H1 (cell line): ENCODE measurements around the gene UBE2O. TPM values are rescaled to one million over a fixed set of nuclear protein-coding genes. Genes with fewer than 3 reads are reported as not detected.

ENCODE experiments used
- CTCF ChIA-PET: fragments of 300-600 bp; sonication (Branson Sonifier 250); formaldehyde crosslinking; loops from one replicate; lab custom pipeline; 2021; ENCODE audit not compliant: partially characterized antibody; lab: Charles Lee
- POLR2A ChIA-PET: fragments of 300-600 bp; sonication (Branson Sonifier 250); formaldehyde crosslinking; loops from one replicate; lab custom pipeline; 2021; ENCODE audit warnings: inconsistent platforms; ENCODE audit not compliant: partially characterized antibody; lab: Charles Lee
- DNase-seq, 2 experiments: peaks; one replicate each; pipeline versions ENCODE4 v3.0.0 to v3.0.0-alpha.2; 2010 to 2022; ENCODE audit warnings: low spot score in 2 of 2, low read depth in 1 of 2, mixed read lengths in 1 of 2
- FAIRE-seq: peaks from 2 replicates; lab custom pipeline; 2011; peaks lifted over from hg19 to GRCh38; lab: Jason Lieb, UNC
- H2AFZ ChIP-seq: 2 replicates; pipeline ENCODE4 v1.8.1; 2012; ENCODE audit warnings: low read length, inconsistent platforms
- H2AK5ac ChIP-seq: 2 replicates; pipeline ENCODE4 v1.6.1; 2013; ENCODE audit warnings: low read depth, low read length
- H2BK120ac ChIP-seq: replicated peaks from 2 replicates; pipeline ENCODE3; 2013; ENCODE audit warnings: low read depth, low read length, inconsistent platforms
- H2BK12ac ChIP-seq: 2 replicates; pipeline ENCODE4 v1.6.1; 2013; ENCODE audit warnings: low read depth, low read length
- H2BK15ac ChIP-seq: 2 replicates; pipeline ENCODE4 v1.6.1; 2013; ENCODE audit warnings: low read length
- H2BK20ac ChIP-seq: 2 replicates; pipeline ENCODE4 v1.6.1; 2013; ENCODE audit warnings: low read length
- H2BK5ac ChIP-seq: 2 replicates; pipeline ENCODE4 v1.6.1; 2013; ENCODE audit warnings: low read depth, low read length
- H3K14ac ChIP-seq: 2 replicates; pipeline ENCODE4 v1.6.1; 2013; ENCODE audit warnings: inconsistent platforms; ENCODE audit not compliant: insufficient read length
- H3K18ac ChIP-seq: 2 replicates; pipeline ENCODE4 v1.6.1; 2013; ENCODE audit warnings: low read length; ENCODE audit errors: extremely low read depth
- H3K23ac ChIP-seq: 2 replicates; pipeline ENCODE4 v1.6.1; 2013; ENCODE audit warnings: inconsistent platforms; ENCODE audit not compliant: insufficient read length
- H3K23me2 ChIP-seq: 2 replicates; pipeline ENCODE4 v1.6.1; 2013; ENCODE audit warnings: low read depth, low read length
- H3K27ac ChIP-seq: 2 replicates; pipeline ENCODE4 v1.6.1; 2011; ENCODE audit warnings: low read depth, low read length, inconsistent platforms
- H3K27me3 ChIP-seq, 4 experiments: replicated peaks in 1 of 4; 1 replicate in 1 of 4; 2 replicates in 3 of 4; pipeline versions ENCODE4 v1.6.1 to v1.8.1; 2011 to 2013; ENCODE audit warnings: low read length in 3 of 4, mild to moderate bottlenecking in 3 of 4, inconsistent platforms in 2 of 4, mixed read lengths in 2 of 4, moderate library complexity in 1 of 4; ENCODE audit not compliant: control insufficient read depth in 3 of 4, insufficient read depth in 3 of 4; ENCODE audit errors: extremely low read depth in 1 of 4
- H3K36me3 ChIP-seq, 4 experiments: 2 replicates each; pipeline versions ENCODE4 v1.6.1 to v1.8.1; 2011 to 2013; ENCODE audit warnings: mild to moderate bottlenecking in 4 of 4, low read length in 3 of 4, moderate library complexity in 2 of 4, control low read depth in 1 of 4, inconsistent platforms in 1 of 4; ENCODE audit not compliant: insufficient read depth in 4 of 4, control insufficient read depth in 2 of 4
- H3K4ac ChIP-seq: replicated peaks from 2 replicates; pipeline ENCODE3; 2013; ENCODE audit warnings: low read length, low read depth, mixed read lengths, inconsistent platforms; ENCODE audit not compliant: insufficient read length
- H3K4me1 ChIP-seq, 4 experiments: replicated peaks in 1 of 4; 1 replicate in 1 of 4; 2 replicates in 3 of 4; pipeline versions ENCODE4 v1.6.1 to v1.8.1; 2011 to 2013; ENCODE audit warnings: low read length in 3 of 4, inconsistent platforms in 2 of 4, mixed read lengths in 1 of 4; ENCODE audit not compliant: insufficient read depth in 4 of 4, control insufficient read depth in 3 of 4
- H3K4me2 ChIP-seq, 2 experiments: 2 replicates each; pipeline versions ENCODE4 v1.6.1 to v1.8.1; 2011 to 2013; ENCODE audit warnings: low read depth in 2 of 2, low read length in 2 of 2, control low read depth in 1 of 2, inconsistent platforms in 1 of 2, mild to moderate bottlenecking in 1 of 2; ENCODE audit not compliant: insufficient read depth in 1 of 2
- H3K4me3 ChIP-seq, 4 experiments: fragments of 200-600, 300-600 bp in 1 of 4; sonication (generic), shearing (Covaris generic), sonication (Bioruptor Twin) in 1 of 4; 2 replicates each; pipeline versions ENCODE4 v1.5.1 to v1.8.1; 2011 to 2016; ENCODE audit warnings: low read length in 4 of 4, low read depth in 3 of 4, control low read depth in 2 of 4, inconsistent platforms in 2 of 4, mild to moderate bottlenecking in 2 of 4, mixed read lengths in 1 of 4, moderate library complexity in 1 of 4; ENCODE audit not compliant: insufficient read depth in 2 of 4; ENCODE audit errors: extremely low read depth in 1 of 4
- H3K56ac ChIP-seq: replicated peaks from 2 replicates; pipeline ENCODE3; 2013; ENCODE audit warnings: low read depth, mild to moderate bottlenecking, mixed read lengths, low read length, inconsistent platforms; ENCODE audit not compliant: insufficient read length
- H3K79me1 ChIP-seq: 2 replicates; pipeline ENCODE4 v1.6.1; 2013; ENCODE audit warnings: low read depth, low read length, control low read depth
- H3K79me2 ChIP-seq, 2 experiments: 2 replicates each; pipeline versions ENCODE4 v1.6.1 to v1.8.1; 2012 to 2013; ENCODE audit warnings: low read length in 2 of 2, mild to moderate bottlenecking in 2 of 2, inconsistent platforms in 1 of 2; ENCODE audit not compliant: insufficient read depth in 2 of 2, control insufficient read depth in 1 of 2
- H3K9ac ChIP-seq, 4 experiments: replicated peaks in 1 of 4; 1 replicate in 1 of 4; 2 replicates in 3 of 4; pipeline versions ENCODE4 v1.6.1 to v1.8.1; 2011 to 2013; ENCODE audit warnings: low read depth in 3 of 4, low read length in 3 of 4, control low read depth in 2 of 4, mild to moderate bottlenecking in 2 of 4, moderate library complexity in 2 of 4, inconsistent platforms in 1 of 4; ENCODE audit errors: extremely low read depth in 1 of 4
- H3K9me3 ChIP-seq, 2 experiments: 2 replicates each; pipeline versions ENCODE4 v1.6.1 to v1.8.1; 2012 to 2013; ENCODE audit warnings: mild to moderate bottlenecking in 2 of 2, moderate library complexity in 2 of 2, control low read depth in 1 of 2, inconsistent platforms in 1 of 2, low read depth in 1 of 2, low read length in 1 of 2, mixed read lengths in 1 of 2; ENCODE audit not compliant: insufficient read depth in 2 of 2
- H4K20me1 ChIP-seq, 2 experiments: replicated peaks in 1 of 2; 2 replicates each; pipeline versions ENCODE3 to v1.8.1; 2011 to 2013; ENCODE audit warnings: inconsistent platforms in 2 of 2, low read length in 2 of 2, mild to moderate bottlenecking in 1 of 2; ENCODE audit not compliant: insufficient read depth in 2 of 2, control insufficient read depth in 1 of 2
- H4K5ac ChIP-seq: 2 replicates; pipeline ENCODE4 v1.6.1; 2013; ENCODE audit warnings: low read length, low read depth, mixed read lengths, inconsistent platforms; ENCODE audit not compliant: insufficient read length
- H4K8ac ChIP-seq: 2 replicates; pipeline ENCODE4 v1.8.0; 2013; ENCODE audit warnings: mild to moderate bottlenecking, moderate library complexity, low read length, inconsistent platforms; ENCODE audit not compliant: insufficient read depth; ENCODE audit errors: extremely low read depth
- H4K91ac ChIP-seq: replicated peaks from 2 replicates; pipeline ENCODE3; 2013; ENCODE audit warnings: low read length, mixed read lengths, inconsistent platforms; ENCODE audit not compliant: insufficient read length
- CHD1 ChIP-seq: IDR thresholded peaks from 2 replicates; pipeline ENCODE4 v1.6.1; 2012; ENCODE audit warnings: low read depth, low read length, improper control_type of control experiment
- HDAC2 ChIP-seq, 2 experiments: fragments of 300-600 bp in 1 of 2; sonication (generic) in 1 of 2; IDR thresholded peaks; 2 replicates each; pipeline ENCODE4 v1.6.1; 2011 to 2012; ENCODE audit warnings: low read depth in 2 of 2, low read length in 2 of 2, mild to moderate bottlenecking in 2 of 2, moderate library complexity in 2 of 2, borderline replicate concordance in 1 of 2, inconsistent platforms in 1 of 2
- TAF7 ChIP-seq: optimal IDR thresholded peaks from 2 replicates; pipeline ENCODE3; 2011; ENCODE audit warnings: low read depth, mild to moderate bottlenecking, inconsistent platforms, low read length, moderate library complexity, borderline replicate concordance
- WGBS, 2 experiments: shearing (Covaris generic) in 1 of 2; methylation state at CpG; one replicate each; pipeline versions ENCODE4 v1.1.6 to v1.1.7; 2013 to 2015; ENCODE audit warnings: low lambda C conversion rate in 2 of 2, mixed read lengths in 2 of 2, inconsistent platforms in 1 of 2, low coverage in 1 of 2, missing lambda C conversion rate in 1 of 2; ENCODE audit not compliant: insufficient replicate concordance in 2 of 2, insufficient coverage in 1 of 2, insufficient read length in 1 of 2; ENCODE audit errors: extremely low coverage in 1 of 2, missing lambda C conversion rate in 1 of 2; 5-methylcytosine and 5-hydroxymethylcytosine counted together
- polyA plus RNA-seq, 7 experiments: library from polyadenylated mRNA; depleted of rRNA in 3 of 7; stranded (reverse) in 5 of 7; unstranded in 2 of 7; fragments of >200 nt in 5 of 7; fragments of 200-250 nt in 2 of 7; gene quantifications; 1 replicate in 5 of 7; 2 replicates in 1 of 7; 4 replicates in 1 of 7; pipeline versions ENCODE4 v1.2.1 to v1.2.3, GENCODE V29; 2011 to 2013; ENCODE audit warnings: missing spikeins in 2 of 7, mixed read lengths in 2 of 7
- total RNA-seq: library from RNA; stranded (reverse); fragmentation: NEBNext Ultra II Directional; extraction: Animal tissue kit (Norgen Biotek cat#: 25700); gene quantifications from 2 replicates; pipeline ENCODE4 v1.2.1, GENCODE V29; 2021

UBE2O gene
- total and polyA plus RNA-seq, 2 of the 8 experiments (the other 6 are each of a cell fraction or from before 2014, with no cell fraction given) = 24.4 to 63.0 TPM

GRCh38 chr17:76421044-76421407 lies 31.9 kb downstream of the UBE2O start:
- no peak overlapping the region for H2AK5ac ChIP-seq
- H2BK5ac ChIP-seq = 0 out of 2 replicates have a peak overlapping the region, but pooled peaks have one; percentile 72
- no peak overlapping the region for H3K23ac ChIP-seq
- H3K18ac ChIP-seq = no peak overlapping the region
- H3K27ac ChIP-seq = no peak overlapping the region
- FAIRE-seq (no peak), DNase-seq (no peak)
- no peak overlapping the region for H3K14ac ChIP-seq
- no peak overlapping the region for H3K4me2 ChIP-seq
- no peak overlapping the region for H2BK120ac ChIP-seq
- no peak overlapping the region for H2BK20ac ChIP-seq
- no peak overlapping the region for H2BK15ac ChIP-seq
- POLR2A ChIA-PET = interaction anchor here (1.4 kb wide), 1 partner anchor 9 kb away, joined by 3 read pairs; no protein-coding TSS in a partner anchor
- H4K8ac ChIP-seq = no peak overlapping the region; the same call in 1 of the 2 replicates
- WGBS, 2 experiments = 87% methylated on average over 7 of the region's 7 CpGs; no CpG with 5 or more reads in 1 of the 2 experiments
- H4K91ac ChIP-seq = no peak overlapping the region
- H3K56ac ChIP-seq = no peak overlapping the region
- H3K9me3 ChIP-seq = no peaks in the 10 kb centered on the region
- H3K23me2 ChIP-seq = no peaks in the 10 kb centered on the region
- H2BK12ac ChIP-seq = no peak overlapping the region
- H3K79me2 ChIP-seq = peaks cover 6 to 85% of the 10 kb centered on the region in 2 experiments
- H3K4ac ChIP-seq = no peak overlapping the region
- no peak overlapping the region for H2AFZ ChIP-seq
- H3K4me1 ChIP-seq = peaks cover 0 to 8% (median 5%) of the 10 kb centered on the region in 4 experiments; a peak in 6 of 7 replicates
- H3K4me3 ChIP-seq = no peak overlapping the region
- CTCF ChIA-PET = interaction anchor here (0.7 to 1.4 kb wide), 4 partner anchors 9 to 51 kb away, joined by 3 to 4 read pairs (median 3); no protein-coding TSS in a partner anchor
- H4K20me1 ChIP-seq = peaks cover 11 to 21% of the 10 kb centered on the region in 2 experiments
- TF ChIP-seq TAF7 (no peak), CHD1 (no peak), HDAC2 (IDR thresholded peaks at IDR 0.05; ENCODE audit: borderline replicate concordance in 1 of 2, low read depth in 2 of 2, low read length in 2 of 2) (no peak)
- 0 out of 8 replicates have a peak, but pooled peaks cover 0 to 4% (median 0%) of the 10 kb centered on the region in 4 experiments for H3K36me3 ChIP-seq
- H3K27me3 ChIP-seq = no peaks in the 10 kb centered on the region
- H4K5ac ChIP-seq = no peak overlapping the region
- H3K9ac ChIP-seq = no peak overlapping the region; a peak in 1 of 7 replicates
- peaks cover 33% of the 10 kb centered on the region for H3K79me1 ChIP-seq
